Testis (tissue), 3 donors: ENCODE results near the gene ABHD5. TPM values are rescaled to one million over a fixed set of nuclear protein-coding genes. Genes with fewer than 3 reads are reported as not detected.

Experiments
- DNase-seq: peaks from one replicate; pipeline ENCODE4 v3.0.0-alpha.2; 2019
- H3K27ac ChIP-seq, 2 donors: fragments of 200-600 bp; sonication (generic); one replicate each; pipeline ENCODE4 v1.5.1; 2019
- H3K27me3 ChIP-seq: fragments of 200-600 bp; sonication (generic); one replicate; pipeline ENCODE4 v1.5.1; 2019
- H3K36me3 ChIP-seq: fragments of 200-600 bp; sonication (generic); one replicate; pipeline ENCODE4 v1.5.1; 2017; ENCODE audit warnings: low read depth; ENCODE audit errors: missing control alignments
- H3K4me1 ChIP-seq: fragments of 200-600 bp; sonication (generic); one replicate; pipeline ENCODE4 v1.5.1; 2019
- H3K4me3 ChIP-seq, 2 donors: fragments of 200-600 bp; sonication (generic); one replicate each; pipeline ENCODE4 v1.5.1; 2017 to 2019
- H3K9me3 ChIP-seq: fragments of 200-600 bp; sonication (generic); one replicate; pipeline ENCODE4 v1.5.1; 2017
- POLR2A ChIP-seq: fragments of 450-650 bp; IDR thresholded peaks from one replicate; pipeline ENCODE4 v1.6.1; 2017; ENCODE audit warnings: antibody characterized with exemption, mild to moderate bottlenecking, moderate library complexity
- WGBS, 2 donors: methylation state at CpG; one replicate each; pipeline ENCODE4 v1.1.5; 2018; 5-methylcytosine and 5-hydroxymethylcytosine counted together
- intact Hi-C: fragments of 100-400 bp; cut with DNase I; formaldehyde crosslinking; loops from one replicate; pipeline ENCODE4 v1.15.1; 2023; ENCODE audit warnings: low total_unique reads
- polyA plus RNA-seq: library from polyadenylated mRNA; stranded (reverse); fragments of 350-450 nt; fragmentation: Illumina TruSeq; extraction: RNeasy Lipid Tissue Mini Kit (QIAGEN cat#74804); gene quantifications from one replicate; pipeline ENCODE4 v1.2.3, GENCODE V29; 2014; ENCODE audit warnings: low read depth, low replicate concordance; ENCODE audit not compliant: insufficient read depth
- total RNA-seq, 2 donors: library from RNA; depleted of rRNA; stranded (reverse); fragments of >200 nt; gene quantifications; one replicate each; pipeline ENCODE4 v1.2.3, GENCODE V29; 2016
- TF ChIP-seq, protein P1 (sequence below), 3 experiments: fragments of 450-650 bp in 2 of 3; fragments of 200-600 bp in 1 of 3; sonication (generic) in 1 of 3; IDR thresholded peaks; one replicate each; pipeline ENCODE4 v1.5.1; 2016 to 2019; ENCODE audit warnings: antibody characterized with exemption in 3 of 3, mild to moderate bottlenecking in 2 of 3, moderate library complexity in 1 of 3

ABHD5 gene
- total and polyA plus RNA-seq, 3 donors from 2014 or later: 22.8 to 36.3 (median 25.0) TPM

DNA sequence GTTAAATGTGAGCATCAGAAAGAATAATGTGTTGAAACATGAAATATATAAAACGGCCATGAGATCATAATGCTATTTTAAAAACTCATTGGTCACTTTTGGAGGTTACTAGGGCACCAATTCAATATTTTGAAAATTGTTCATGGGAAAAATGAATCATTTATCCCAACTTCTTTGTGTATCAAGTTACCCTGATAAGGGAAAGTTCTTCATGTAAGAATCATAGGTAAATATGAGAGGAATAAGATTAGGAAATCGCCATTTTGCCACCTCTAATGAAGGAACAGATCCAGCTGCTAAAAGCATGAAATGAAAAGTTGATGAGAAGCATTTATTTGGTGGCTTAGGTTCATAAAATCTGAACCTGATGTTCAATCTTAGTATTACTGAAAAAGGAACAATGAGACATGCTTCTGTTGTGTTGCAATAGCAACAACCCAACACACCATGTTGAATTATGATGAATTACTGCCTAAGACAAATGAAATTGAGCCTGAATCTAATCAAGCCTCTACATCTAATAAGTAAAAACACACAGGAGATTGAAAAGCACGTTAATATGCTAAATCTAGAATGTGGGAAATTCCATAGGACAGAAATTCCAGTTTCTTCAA is 32.5 kb downstream of the ABHD5 start:
- no peaks in the 10 kb centered on the region for H3K27me3 ChIP-seq
- H3K9me3 ChIP-seq: no peaks in the 10 kb centered on the region
- no peak overlapping the region for H3K27ac ChIP-seq
- H3K4me1 ChIP-seq: no peaks in the 10 kb centered on the region
- intact Hi-C loops: no loop called here
- no peak for DNase-seq
- H3K36me3 ChIP-seq: no peaks in the 10 kb centered on the region
- TF ChIP-seq POLR2A: no peak
- TF ChIP-seq, protein P1, sequence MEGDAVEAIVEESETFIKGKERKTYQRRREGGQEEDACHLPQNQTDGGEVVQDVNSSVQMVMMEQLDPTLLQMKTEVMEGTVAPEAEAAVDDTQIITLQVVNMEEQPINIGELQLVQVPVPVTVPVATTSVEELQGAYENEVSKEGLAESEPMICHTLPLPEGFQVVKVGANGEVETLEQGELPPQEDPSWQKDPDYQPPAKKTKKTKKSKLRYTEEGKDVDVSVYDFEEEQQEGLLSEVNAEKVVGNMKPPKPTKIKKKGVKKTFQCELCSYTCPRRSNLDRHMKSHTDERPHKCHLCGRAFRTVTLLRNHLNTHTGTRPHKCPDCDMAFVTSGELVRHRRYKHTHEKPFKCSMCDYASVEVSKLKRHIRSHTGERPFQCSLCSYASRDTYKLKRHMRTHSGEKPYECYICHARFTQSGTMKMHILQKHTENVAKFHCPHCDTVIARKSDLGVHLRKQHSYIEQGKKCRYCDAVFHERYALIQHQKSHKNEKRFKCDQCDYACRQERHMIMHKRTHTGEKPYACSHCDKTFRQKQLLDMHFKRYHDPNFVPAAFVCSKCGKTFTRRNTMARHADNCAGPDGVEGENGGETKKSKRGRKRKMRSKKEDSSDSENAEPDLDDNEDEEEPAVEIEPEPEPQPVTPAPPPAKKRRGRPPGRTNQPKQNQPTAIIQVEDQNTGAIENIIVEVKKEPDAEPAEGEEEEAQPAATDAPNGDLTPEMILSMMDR (IDR thresholded peaks at IDR 0.05): no peak
- WGBS, 2 donors: 82 to 85% methylated on average over 3 of the region's 3 CpGs
- no peak overlapping the region for H3K4me3 ChIP-seq

DNA sequence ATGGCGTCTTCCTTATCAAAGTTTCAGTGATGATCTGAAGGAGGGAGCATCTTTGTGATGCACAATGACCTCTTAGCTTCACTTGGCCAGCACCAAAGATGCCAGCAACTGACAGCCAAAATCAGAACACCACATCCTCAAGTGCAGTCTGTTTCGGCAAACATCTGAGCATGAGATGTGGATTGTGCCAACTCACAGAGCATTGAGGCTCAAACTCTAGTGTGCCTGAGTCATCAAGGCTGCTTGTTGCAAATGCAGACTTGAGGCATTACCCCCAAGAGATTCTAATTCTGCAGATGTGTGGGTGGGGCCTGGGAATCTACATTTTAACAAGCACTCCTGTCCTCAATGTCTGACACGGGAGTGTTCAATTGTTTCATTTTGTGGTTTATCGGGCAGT is 35.8 kb downstream of the ABHD5 start:
- no peaks in the 10 kb centered on the region for H3K36me3 ChIP-seq
- DNase-seq: no peak
- no peak overlapping the region for H3K4me3 ChIP-seq
- no peaks in the 10 kb centered on the region for H3K9me3 ChIP-seq
- TF ChIP-seq POLR2A: no peak
- TF ChIP-seq, protein P1 (IDR thresholded peaks at IDR 0.05): no peak
- intact Hi-C loops: no loop called here
- no peak overlapping the region for H3K27ac ChIP-seq
- WGBS, 2 donors: 84 to 94% methylated on average over 4 of the region's 4 CpGs
- H3K4me1 ChIP-seq: no peaks in the 10 kb centered on the region
- no peaks in the 10 kb centered on the region for H3K27me3 ChIP-seq

DNA sequence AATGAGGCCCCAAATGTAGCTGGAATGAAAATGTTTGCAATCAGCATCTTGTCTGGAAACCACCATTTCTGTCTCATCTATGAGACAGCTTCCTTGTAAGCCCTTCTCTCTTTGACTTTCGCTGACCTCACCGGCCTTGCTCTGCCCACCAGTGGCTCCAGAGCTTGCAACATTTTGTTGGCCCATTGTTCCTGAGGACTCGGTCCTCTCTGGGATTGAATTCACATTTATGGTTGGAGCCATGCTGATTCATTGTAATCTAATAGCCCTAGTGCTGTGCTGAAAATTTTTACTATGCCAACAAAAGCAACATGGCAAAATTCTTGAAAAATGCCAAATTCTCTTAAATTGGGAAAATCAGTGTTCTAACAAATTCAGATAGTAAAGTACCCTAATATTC is 37.2 kb downstream of the ABHD5 start:
- no peak for TF ChIP-seq POLR2A
- TF ChIP-seq, protein P1 (IDR thresholded peaks at IDR 0.05): no peak
- no peak for DNase-seq
- no peak overlapping the region for H3K4me3 ChIP-seq
- no peak overlapping the region for H3K27ac ChIP-seq
- no peaks in the 10 kb centered on the region for H3K27me3 ChIP-seq
- H3K36me3 ChIP-seq: no peaks in the 10 kb centered on the region
- H3K4me1 ChIP-seq: no peaks in the 10 kb centered on the region
- H3K9me3 ChIP-seq: no peaks in the 10 kb centered on the region
- 87 to 93% methylated on average over 3 of the region's 3 CpGs for whole genome bisulfite sequencing, 2 donors
- intact Hi-C loops: no loop called here

DNA sequence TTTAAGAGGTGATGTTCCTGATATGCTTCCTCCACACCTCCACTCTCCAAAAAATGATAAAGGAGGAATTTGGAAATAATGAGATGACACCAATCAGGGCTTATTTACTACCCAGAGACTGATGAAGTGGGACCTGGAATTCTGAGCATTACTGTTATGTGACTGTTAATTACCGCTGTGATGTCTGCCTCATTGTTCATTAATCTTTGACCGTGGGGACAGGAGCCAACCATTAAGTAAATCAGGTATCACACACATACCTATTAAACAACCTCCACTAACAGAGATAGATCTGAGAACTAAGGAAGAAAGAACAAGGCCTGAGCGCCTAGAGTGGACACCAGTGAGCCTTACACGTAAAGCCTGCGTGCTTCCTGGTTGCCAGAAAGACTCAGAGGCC is 37.7 kb downstream of the ABHD5 start:
- TF ChIP-seq POLR2A: no peak
- TF ChIP-seq, protein P1 (IDR thresholded peaks at IDR 0.05): no peak
- H3K27me3 ChIP-seq: no peaks in the 10 kb centered on the region
- H3K36me3 ChIP-seq: no peaks in the 10 kb centered on the region
- H3K9me3 ChIP-seq: no peaks in the 10 kb centered on the region
- intact Hi-C loops: no loop called here
- no peak for DNase-seq
- WGBS, 2 donors: 77 to 78% methylated on average over 5 of the region's 5 CpGs
- H3K27ac ChIP-seq: no peak overlapping the region
- H3K4me1 ChIP-seq: no peaks in the 10 kb centered on the region
- H3K4me3 ChIP-seq: no peak overlapping the region

DNA sequence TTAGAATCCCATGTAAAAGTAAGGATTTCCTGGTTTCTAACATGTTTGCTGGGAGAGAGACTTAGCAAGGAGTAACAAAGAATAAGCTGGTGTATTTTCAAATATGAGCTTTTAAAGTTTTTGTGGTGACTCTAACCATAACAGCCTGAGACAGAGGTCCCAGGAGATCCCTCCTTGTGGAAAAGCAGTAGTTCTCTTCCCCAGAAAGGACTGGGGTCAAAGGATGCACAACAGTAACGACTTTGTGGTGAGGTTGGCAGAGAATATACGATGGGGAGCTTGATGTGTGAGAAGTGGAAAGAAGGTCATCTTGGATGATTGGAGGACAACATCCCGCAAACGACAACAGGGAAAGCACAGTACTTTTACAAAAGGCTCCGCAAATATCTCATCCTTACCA is 38.2 kb downstream of the ABHD5 start:
- DNase-seq: no peak
- TF ChIP-seq, protein P1 (IDR thresholded peaks at IDR 0.05): no peak
- no peak for TF ChIP-seq POLR2A
- whole genome bisulfite sequencing, 2 donors: 72 to 80% methylated on average over 5 of the region's 5 CpGs
- no peaks in the 10 kb centered on the region for H3K9me3 ChIP-seq
- no peaks in the 10 kb centered on the region for H3K4me1 ChIP-seq
- no peaks in the 10 kb centered on the region for H3K36me3 ChIP-seq
- no peak overlapping the region for H3K27ac ChIP-seq
- no peak overlapping the region for H3K4me3 ChIP-seq
- intact Hi-C loops: no loop called here
- no peaks in the 10 kb centered on the region for H3K27me3 ChIP-seq
